Progenitor cell of endocrine pancreas (in vitro differentiated cells): Measurements from ENCODE around the gene MMEL1. TPM values are rescaled to one million over a fixed set of nuclear protein-coding genes. Genes with fewer than 3 reads are reported as not detected.
A peak's percentile ranks its signal among the peaks of the same experiment; 100 is the strongest.

Experiments
- DNase-seq: peaks from one replicate; pipeline ENCODE4 v3.0.0; 2021; ENCODE audit warnings: low spot score; ENCODE audit not compliant: unreplicated experiment
- H3K27ac Mint-ChIP-seq: 2 replicates; pipeline ENCODE4 v1.8.0; 2021; ENCODE audit warnings: mild to moderate bottlenecking, moderate library complexity, mixed read lengths
- H3K27me3 Mint-ChIP-seq: 2 replicates; pipeline ENCODE4 v1.8.0; 2021; ENCODE audit warnings: mixed read lengths
- H3K36me3 Mint-ChIP-seq: 2 replicates; pipeline ENCODE4 v1.8.0; 2022; ENCODE audit warnings: mixed read lengths; ENCODE audit not compliant: insufficient read depth
- H3K4me1 Mint-ChIP-seq: 2 replicates; pipeline ENCODE4 v1.8.0; 2021; ENCODE audit warnings: low read depth, mixed read lengths
- H3K4me3 Mint-ChIP-seq: 2 replicates; pipeline ENCODE4 v1.8.0; 2021; ENCODE audit warnings: low read depth, mild to moderate bottlenecking, moderate library complexity, mixed read lengths
- H3K9me3 Mint-ChIP-seq: 2 replicates; pipeline ENCODE4 v1.8.0; 2021; ENCODE audit warnings: low read depth, mixed read lengths
- total RNA-seq: library from RNA; stranded (reverse); gene quantifications from 2 replicates; pipeline ENCODE4 v1.2.1, GENCODE V29; 2021
- TF ChIP-seq, protein P1 (sequence below): fragments of 200-600 bp; sonication (generic); IDR thresholded peaks from one replicate; pipeline ENCODE4 v1.5.0; 2021; ENCODE audit warnings: antibody characterized with exemption, mild to moderate bottlenecking; ENCODE audit not compliant: unreplicated experiment

The MMEL1 gene
- total RNA-seq, 1 donor from 2014 or later, result 0.93 TPM

DNA sequence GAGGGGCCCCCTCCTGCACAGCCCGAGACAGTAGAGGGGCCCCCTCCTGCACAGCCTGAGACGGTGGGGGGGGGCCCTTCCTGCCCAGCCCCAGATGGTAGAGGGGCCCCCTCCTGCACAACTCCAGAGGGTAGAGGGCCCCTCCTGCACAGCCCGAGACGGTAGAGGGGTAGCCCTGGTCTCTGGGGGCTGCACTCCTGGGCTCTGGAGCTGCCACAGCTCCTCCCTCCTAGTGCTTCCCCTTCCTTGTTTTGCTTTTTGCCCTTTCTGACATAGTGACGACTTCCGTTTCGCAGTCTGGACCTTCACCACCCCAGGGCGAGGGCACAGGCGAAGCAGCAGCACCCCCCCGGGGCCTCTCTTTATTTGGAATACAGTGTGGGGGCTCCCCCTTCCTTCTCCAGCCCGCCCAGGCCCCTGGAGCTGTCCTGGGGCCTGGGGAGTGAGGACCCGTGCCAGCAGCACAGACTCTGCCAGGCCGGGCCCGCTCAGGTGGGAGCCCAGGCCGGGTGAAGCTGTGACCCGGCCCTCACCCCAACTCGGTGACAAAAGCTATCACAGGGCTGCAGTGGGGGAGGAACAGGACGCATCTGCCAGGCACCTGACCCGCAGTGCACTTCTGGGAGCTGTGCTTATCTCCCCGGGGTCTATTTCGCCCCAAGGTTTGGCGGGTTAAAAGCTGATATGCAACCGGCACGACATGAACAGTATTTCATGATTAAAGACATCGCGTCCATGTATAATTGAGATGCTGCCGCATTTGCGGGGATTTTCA is 47.3 kb downstream of the MMEL1 start:
- Mint-ChIP-seq H3K4me1 (peaks cover 19% of the 10 kb centered on the region), H3K36me3 (peaks cover 2% of the 10 kb centered on the region), H3K27ac (peak overlapping the region; percentile 92), H3K9me3 (no peaks in the 10 kb centered on the region), H3K4me3 (peak overlapping the region; percentile 77), H3K27me3 (no peaks in the 10 kb centered on the region)
- DNase-seq, result no peak
- TF ChIP-seq, protein P1, sequence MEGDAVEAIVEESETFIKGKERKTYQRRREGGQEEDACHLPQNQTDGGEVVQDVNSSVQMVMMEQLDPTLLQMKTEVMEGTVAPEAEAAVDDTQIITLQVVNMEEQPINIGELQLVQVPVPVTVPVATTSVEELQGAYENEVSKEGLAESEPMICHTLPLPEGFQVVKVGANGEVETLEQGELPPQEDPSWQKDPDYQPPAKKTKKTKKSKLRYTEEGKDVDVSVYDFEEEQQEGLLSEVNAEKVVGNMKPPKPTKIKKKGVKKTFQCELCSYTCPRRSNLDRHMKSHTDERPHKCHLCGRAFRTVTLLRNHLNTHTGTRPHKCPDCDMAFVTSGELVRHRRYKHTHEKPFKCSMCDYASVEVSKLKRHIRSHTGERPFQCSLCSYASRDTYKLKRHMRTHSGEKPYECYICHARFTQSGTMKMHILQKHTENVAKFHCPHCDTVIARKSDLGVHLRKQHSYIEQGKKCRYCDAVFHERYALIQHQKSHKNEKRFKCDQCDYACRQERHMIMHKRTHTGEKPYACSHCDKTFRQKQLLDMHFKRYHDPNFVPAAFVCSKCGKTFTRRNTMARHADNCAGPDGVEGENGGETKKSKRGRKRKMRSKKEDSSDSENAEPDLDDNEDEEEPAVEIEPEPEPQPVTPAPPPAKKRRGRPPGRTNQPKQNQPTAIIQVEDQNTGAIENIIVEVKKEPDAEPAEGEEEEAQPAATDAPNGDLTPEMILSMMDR, result no peak

- TF ChIP-seq, protein P1, result no peak
- no peak overlapping the region for H3K27ac Mint-ChIP-seq
- no peaks in the 10 kb centered on the region for H3K9me3 Mint-ChIP-seq
- peaks cover 2% of the 10 kb centered on the region for H3K36me3 Mint-ChIP-seq
- DNase-seq, result no peak
- peak overlapping the region; percentile 77 for H3K4me3 Mint-ChIP-seq
- H3K27me3 Mint-ChIP-seq, result no peaks in the 10 kb centered on the region
- peaks cover 19% of the 10 kb centered on the region for H3K4me1 Mint-ChIP-seq
Measured at GRCh38 chr1:2584686-2585317, 48.0 kb downstream of the MMEL1 start.

DNA sequence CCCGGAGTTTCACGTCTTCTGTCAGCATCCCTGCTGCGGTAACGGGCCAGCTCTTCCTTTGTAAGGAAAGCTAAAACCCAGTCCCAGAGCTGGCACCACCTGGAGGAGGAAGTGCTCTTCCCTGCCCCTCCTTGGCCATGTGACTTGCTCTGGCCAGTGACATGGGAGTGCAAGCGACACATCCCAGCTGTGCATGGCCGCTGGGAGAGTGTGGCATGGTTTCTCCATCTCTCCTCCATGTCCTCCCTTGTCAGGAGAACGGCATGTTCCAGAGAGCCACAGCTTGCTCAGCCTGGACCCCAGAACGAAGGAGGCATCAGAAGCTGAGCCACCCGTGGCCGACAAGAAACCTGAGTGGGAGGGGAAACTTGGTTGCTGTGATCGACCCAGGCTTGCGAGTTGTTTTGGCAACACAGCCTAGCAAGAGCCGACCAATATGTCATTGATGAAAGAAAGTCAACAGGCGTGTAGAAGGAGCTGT is 48.9 kb downstream of the MMEL1 start:
- Mint-ChIP-seq H3K36me3 (no peaks in the 10 kb centered on the region), H3K27me3 (no peaks in the 10 kb centered on the region), H3K9me3 (no peaks in the 10 kb centered on the region), H3K27ac (peak overlapping the region; percentile 73), H3K4me1 (peaks cover 19% of the 10 kb centered on the region), H3K4me3 (peak overlapping the region; percentile 77)
- no peak for DNase-seq
- TF ChIP-seq, protein P1, result no peak

- no peak overlapping the region for H3K27ac Mint-ChIP-seq
- no peaks in the 10 kb centered on the region for H3K27me3 Mint-ChIP-seq
- DNase-seq, result no peak
- TF ChIP-seq, protein P1, result no peak
- peaks cover 24% of the 10 kb centered on the region for H3K4me1 Mint-ChIP-seq
- no peaks in the 10 kb centered on the region for H3K36me3 Mint-ChIP-seq
- H3K9me3 Mint-ChIP-seq, result no peaks in the 10 kb centered on the region
- no peak overlapping the region for H3K4me3 Mint-ChIP-seq
Measured at GRCh38 chr1:2583331-2583791, 49.5 kb downstream of the MMEL1 start.

- Mint-ChIP-seq H3K36me3 (no peaks in the 10 kb centered on the region), H3K27me3 (no peaks in the 10 kb centered on the region), H3K27ac (peak overlapping the region; percentile 43), H3K9me3 (no peaks in the 10 kb centered on the region), H3K4me3 (no peak overlapping the region), H3K4me1 (peaks cover 24% of the 10 kb centered on the region)
- TF ChIP-seq, protein P1, result no peak
- no peak for DNase-seq
Measured at GRCh38 chr1:2582391-2582790, 50.4 kb downstream of the MMEL1 start.
